IPS-18c (cell line): ENCODE data around the gene LIPT2.

Source experiments
- H3K4me3 ChIP-seq: 2 replicates; pipeline ENCODE4 v1.7.0; 2013; ENCODE audit warnings: low read depth, mild to moderate bottlenecking, low read length, moderate library complexity; ENCODE audit not compliant: insufficient read depth
- H3K9me3 ChIP-seq: one replicate; pipeline ENCODE4 v1.6.1; 2013; ENCODE audit warnings: mild to moderate bottlenecking, low read length, moderate library complexity; ENCODE audit not compliant: control insufficient read depth, insufficient read depth

The LIPT2 gene

GRCh38 chr11:74453373-74453975 lies 40.0 kb downstream of the LIPT2 start:
- no peak overlapping the region for H3K4me3 ChIP-seq

GRCh38 chr11:74452366-74452765 lies 41.2 kb downstream of the LIPT2 start:
- no peaks in the 10 kb centered on the region for H3K9me3 ChIP-seq
- no peak overlapping the region for H3K4me3 ChIP-seq

More at GRCh38 chr11:74453373-74453975, 40.0 kb downstream of the LIPT2 start:
- H3K9me3 ChIP-seq, result no peaks in the 10 kb centered on the region

GRCh38 chr11:74450318-74450717 lies 43.2 kb downstream of the LIPT2 start:
- Histone ChIP-seq H3K4me3 (no peak overlapping the region), H3K9me3 (no peaks in the 10 kb centered on the region)

GRCh38 chr11:74449369-74449931 lies 44.1 kb downstream of the LIPT2 start:
- H3K4me3 ChIP-seq, result no peak overlapping the region

GRCh38 chr11:74447720-74448119 lies 45.8 kb downstream of the LIPT2 start:
- Histone ChIP-seq H3K4me3 (no peak overlapping the region), H3K9me3 (no peaks in the 10 kb centered on the region)

More at GRCh38 chr11:74449369-74449931, 44.1 kb downstream of the LIPT2 start:
- no peaks in the 10 kb centered on the region for H3K9me3 ChIP-seq

GRCh38 chr11:74446532-74446938 lies 47.0 kb downstream of the LIPT2 start:
- H3K9me3 ChIP-seq, result no peaks in the 10 kb centered on the region
- no peak overlapping the region for H3K4me3 ChIP-seq

GRCh38 chr11:74444173-74444826 lies 49.2 kb downstream of the LIPT2 start:
- H3K9me3 ChIP-seq, result no peaks in the 10 kb centered on the region
- no peak overlapping the region for H3K4me3 ChIP-seq

- Histone ChIP-seq H3K4me3 (no peak overlapping the region), H3K9me3 (no peaks in the 10 kb centered on the region)
Observed at GRCh38 chr11:74443071-74443864, 50.3 kb downstream of the LIPT2 start.

GRCh38 chr11:74442636-74443035 lies 50.9 kb downstream of the LIPT2 start:
- Histone ChIP-seq H3K4me3 (no peak overlapping the region), H3K9me3 (no peaks in the 10 kb centered on the region)
